Epithelial cell of proximal tubule (primary cell): ENCODE data around the gene KRTAP3-3. TPM values are rescaled to one million over a fixed set of nuclear protein-coding genes. Genes with fewer than 3 reads are reported as not detected.

Source experiments
- DNase-seq: peaks from one replicate; pipeline ENCODE4 v3.0.0-alpha.2; 2011; ENCODE audit warnings: low read depth
- H3K4me3 ChIP-seq: 2 replicates; pipeline ENCODE4 v1.5.1; 2011; ENCODE audit warnings: low read depth, mild to moderate bottlenecking, low read length
- CTCF ChIP-seq: conservative IDR thresholded peaks from 2 replicates; pipeline ENCODE4 v1.5.1; 2012; ENCODE audit warnings: low read depth, mild to moderate bottlenecking, low read length
- total RNA-seq: library from RNA; depleted of rRNA; stranded (reverse); fragments of >200 nt; gene quantifications from 2 replicates; pipeline ENCODE4 v1.2.3, GENCODE V29; 2015

Gene KRTAP3-3
- total RNA-seq, 1 donor from 2014 or later: not detected

DNA sequence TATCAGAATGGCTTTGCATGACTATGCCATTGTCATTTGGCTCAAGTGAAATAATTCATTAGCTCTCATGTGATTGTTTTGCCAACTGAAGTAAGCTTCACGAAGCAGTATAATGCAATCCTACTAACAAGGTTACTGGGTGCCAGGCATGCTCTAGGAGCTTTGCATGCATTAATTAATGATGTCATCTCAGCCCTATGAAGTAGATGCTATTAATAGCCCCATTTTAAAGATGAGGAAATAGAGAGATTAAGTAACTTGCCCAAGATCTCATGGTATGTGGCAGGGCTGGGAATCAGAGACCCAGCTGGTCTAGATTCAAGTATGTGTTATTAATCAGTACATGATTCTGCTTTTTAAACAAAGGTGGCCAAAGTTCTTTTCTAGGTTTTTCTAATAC lies 41.3 kb downstream of the KRTAP3-3 start:
- no peak overlapping the region for H3K4me3 ChIP-seq
- no peak for TF ChIP-seq CTCF
- DNase-seq: peak; percentile 96

- no peak for TF ChIP-seq CTCF
These were observed 41.8 kb downstream of the KRTAP3-3 start for GRCh38 chr17:40952154-40952553.

DNA sequence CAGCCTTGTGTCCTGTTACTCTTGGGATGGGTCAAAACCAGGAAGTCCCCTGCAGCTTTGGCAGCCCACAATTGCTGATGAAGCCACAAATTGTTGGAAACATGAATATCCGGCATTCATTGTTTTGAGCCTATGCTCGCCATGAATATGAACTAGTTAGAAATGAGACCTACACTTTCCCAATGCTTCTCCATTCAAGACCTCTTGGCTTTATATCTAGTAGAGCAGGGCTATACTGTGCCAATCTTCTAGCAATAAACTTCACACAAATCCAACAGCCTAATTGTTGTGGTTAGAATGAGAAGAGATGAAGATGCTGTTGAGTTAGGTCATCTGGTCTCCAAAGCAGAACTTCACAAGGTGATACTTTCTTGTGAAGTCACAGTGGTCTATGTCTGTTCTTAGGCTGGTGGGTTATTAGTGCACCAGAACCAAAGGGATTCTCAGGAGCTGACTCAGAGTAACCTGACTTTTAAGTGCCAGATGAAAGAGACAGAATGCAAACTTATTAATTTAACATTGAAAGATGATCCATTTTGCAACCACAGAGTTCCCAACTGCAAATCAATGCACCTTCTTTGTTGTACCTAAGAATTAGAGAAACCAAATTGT lies 42.8 kb downstream of the KRTAP3-3 start:
- no peak overlapping the region for H3K4me3 ChIP-seq
- DNase-seq: no peak
- no peak for TF ChIP-seq CTCF

More at GRCh38 chr17:40952154-40952553, 41.8 kb downstream of the KRTAP3-3 start:
- DNase-seq: no peak
- H3K4me3 ChIP-seq: no peak overlapping the region

DNA sequence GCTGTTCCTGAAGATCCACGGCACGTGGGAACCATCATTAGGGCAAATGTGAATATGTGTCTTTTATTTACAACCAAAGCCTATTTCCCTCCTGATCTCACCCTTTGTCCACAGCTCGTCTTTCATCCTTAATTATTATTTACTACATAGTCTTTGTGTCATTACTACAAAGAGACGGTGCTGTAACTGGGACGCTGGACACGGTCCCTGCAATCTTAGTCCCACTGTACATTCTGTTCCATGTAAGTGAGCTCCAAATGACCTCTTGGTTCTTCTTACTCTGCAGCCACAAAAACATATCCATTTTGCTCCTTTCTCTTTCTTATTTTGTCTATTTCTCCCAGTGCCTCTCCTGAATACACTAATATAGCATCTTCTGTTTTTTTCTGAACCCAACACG lies 43.8 kb downstream of the KRTAP3-3 start:
- TF ChIP-seq CTCF: no peak
- no peak overlapping the region for H3K4me3 ChIP-seq

GRCh38 chr17:40949418-40949817 lies 44.5 kb downstream of the KRTAP3-3 start:
- H3K4me3 ChIP-seq: no peak overlapping the region
- DNase-seq: no peak
- TF ChIP-seq CTCF: no peak

More for the DNA sequence above, 43.8 kb downstream of the KRTAP3-3 start:
- DNase-seq: no peak

DNA sequence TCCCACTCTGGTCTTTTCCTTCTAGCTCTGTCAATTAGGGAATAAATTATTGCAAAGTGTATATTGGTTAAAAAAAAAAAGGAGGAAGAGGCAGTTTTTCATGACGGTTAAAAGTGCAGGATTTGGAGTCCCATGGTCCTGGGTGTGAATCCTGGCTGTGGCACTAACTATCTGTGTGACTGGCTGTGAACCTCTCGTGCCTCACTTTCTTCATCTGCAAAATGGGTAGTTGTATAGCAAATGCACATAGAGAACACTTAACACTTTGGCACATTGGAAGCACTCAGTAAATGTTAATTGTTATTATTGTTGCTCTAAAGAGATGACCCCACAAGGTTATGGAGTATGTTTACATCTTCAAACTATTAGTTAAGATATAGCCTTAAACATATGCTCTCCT lies 46.0 kb downstream of the KRTAP3-3 start:
- no peak for DNase-seq
- H3K4me3 ChIP-seq: no peak overlapping the region
- TF ChIP-seq CTCF: no peak

DNA sequence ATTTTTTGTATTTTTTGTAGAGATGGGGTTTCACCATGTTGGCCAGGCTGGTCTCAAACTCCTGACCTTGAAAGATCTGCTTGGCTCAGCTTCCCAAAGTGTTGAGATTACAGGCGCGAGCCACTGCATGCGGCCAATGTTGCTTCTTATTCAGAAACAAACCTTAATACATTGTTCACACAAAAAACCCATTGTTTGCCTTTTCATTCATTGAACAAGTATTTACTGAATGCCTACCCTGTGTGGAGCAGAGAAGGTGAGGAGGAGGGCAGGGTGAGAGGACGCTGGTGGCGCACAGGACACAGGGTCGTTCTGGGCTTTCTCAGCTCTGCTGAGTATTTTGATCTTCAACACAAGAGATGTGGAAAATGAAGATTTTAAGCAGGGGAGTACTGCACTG lies 48.5 kb downstream of the KRTAP3-3 start:
- DNase-seq: no peak
- H3K4me3 ChIP-seq: no peak overlapping the region
- TF ChIP-seq CTCF: no peak
